Measurements from ENCODE around the gene CEP97.

- TF ChIP-seq EZH2 (IDR thresholded peaks at IDR 0.05; ENCODE audit: borderline replicate concordance, low read depth, low read length, severe bottlenecking) (no peak), CTCF (IDR thresholded peaks at IDR 0.05; ENCODE audit: borderline replicate concordance, extremely low read depth, low read length, poor library complexity, severe bottlenecking) (no peak)
These were observed 6.4 kb downstream of the CEP97 start for GRCh38 chr3:101730839-101731238.

Data from DND-41 (cell line).